ENCODE measurements around the gene CHRDL2.

CHRDL2 gene

GRCh38 chr11:74707602-74708510 is 23.4 kb downstream of the CHRDL2 start:
- no peak for DNase-seq

DNA sequence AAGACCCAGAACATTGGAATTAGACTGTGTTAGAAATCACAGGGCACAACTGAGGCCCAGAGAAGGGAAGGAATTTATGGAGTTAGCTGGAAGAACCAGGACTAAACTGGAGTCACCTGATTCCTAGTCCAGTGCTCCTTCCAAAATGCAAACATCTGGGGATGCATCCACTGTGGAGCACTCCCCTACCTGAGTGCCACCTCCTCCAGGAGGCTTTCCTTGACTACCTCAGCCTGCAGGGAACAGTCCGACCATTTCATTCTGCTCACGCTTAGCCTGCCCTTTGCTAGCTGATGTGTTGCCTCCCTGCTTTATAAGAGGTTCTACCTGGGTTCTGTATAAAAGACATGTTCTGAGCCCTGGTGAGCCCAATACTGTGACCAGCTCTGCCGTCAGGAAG is 24.0 kb downstream of the CHRDL2 start:
- DNase-seq: no peak

DNA sequence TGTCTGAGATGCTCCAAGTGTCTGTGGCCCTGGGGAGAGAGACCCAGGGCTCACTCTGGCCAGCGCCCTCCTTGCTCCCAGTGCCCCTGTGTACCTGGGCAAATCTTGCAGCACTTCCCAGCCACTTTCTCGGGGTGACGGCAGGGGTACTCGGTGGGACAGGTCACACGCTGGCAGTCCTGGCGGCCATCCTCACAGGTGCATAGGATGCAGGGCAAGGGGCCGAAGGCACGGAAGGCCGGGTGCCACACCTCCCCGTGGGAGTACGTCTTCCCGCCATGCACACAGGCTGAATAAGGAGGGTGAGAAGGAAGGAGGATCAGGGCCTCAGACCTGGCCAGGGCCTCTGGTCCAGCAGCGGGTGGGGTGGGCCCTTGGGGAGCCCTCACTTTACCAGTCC is 28.0 kb downstream of the CHRDL2 start:
- no peak for DNase-seq

GRCh38 chr11:74702383-74703007 is 28.7 kb downstream of the CHRDL2 start:
- peak; percentile 49 for DNase-seq

DNA sequence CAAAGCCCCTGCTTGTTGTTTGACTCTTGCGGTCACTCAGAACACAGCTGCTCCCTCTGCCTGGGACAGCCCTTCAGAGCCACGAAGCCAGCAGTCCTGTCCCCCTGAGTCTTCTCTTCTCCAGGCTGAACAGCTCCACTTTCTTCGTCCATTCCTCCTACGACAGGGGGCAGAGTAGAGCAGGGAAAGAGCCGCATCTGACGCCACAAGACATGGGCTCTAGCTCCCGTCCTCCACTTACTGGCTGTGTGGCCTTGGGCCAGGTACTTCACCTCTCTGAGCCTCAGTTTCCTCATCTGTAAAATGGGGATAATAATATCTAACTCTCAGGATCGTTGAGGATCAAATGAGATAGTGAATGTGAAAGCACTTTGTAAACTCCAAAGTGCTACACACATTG is 29.9 kb downstream of the CHRDL2 start:
- DNase-seq: no peak

DNA sequence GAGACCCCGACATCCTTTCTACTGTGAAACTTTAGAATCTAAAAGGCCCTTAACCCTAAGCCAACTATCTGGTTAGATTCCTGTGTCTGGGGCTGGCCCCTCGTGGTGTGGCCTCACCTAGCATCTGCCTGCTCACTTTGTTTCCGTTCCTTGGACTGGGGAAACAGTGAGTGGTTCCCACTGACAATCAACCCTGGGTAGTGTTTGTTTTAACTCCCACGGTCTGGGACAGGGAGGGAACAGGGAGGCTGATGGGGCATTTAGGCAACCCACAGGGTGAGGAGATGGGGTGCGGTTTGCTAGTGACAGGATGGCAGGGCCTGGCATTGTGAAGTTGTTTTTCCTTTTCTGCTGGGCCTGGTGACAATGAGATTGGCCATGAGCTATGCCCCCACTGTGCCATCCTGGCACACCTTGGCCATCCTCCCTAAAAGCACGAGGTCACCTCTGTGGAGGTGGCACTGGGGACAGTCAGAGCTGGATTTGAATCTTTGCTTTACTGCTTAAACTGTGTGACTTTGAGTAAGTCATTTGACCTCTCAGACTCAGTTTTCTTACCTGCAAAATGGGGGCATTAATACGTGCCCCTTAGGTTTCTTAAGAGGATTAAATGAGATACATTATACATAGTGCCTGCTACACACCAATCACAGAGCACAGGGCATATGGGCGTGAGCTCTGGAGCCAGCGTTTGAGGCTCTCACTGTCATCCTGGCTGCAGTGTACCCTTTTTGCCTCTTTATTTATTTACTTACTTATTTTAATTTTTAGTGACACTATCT is 31.4 kb downstream of the CHRDL2 start:
- no peak for DNase-seq

DNA sequence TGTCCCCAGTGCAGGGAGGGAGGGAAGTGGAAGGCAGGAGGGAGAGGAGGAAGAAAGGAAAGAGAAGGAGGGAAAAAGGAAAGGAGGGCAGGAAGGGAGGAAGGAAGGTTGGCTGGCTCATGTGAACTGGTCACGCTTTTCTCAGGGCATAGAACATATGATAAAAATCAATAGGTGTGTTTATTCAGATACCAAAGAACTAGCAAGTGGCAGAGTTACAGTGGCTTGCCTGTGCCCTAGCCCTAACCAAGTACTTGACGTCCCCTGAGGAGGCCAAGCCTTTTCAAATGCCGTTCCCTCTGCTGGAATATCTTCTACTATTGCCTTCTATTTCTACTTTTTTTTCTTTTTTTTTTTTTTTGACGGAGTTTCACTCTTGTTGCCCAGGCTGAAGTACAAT is 33.5 kb downstream of the CHRDL2 start:
- no peak for DNase-seq

DNA sequence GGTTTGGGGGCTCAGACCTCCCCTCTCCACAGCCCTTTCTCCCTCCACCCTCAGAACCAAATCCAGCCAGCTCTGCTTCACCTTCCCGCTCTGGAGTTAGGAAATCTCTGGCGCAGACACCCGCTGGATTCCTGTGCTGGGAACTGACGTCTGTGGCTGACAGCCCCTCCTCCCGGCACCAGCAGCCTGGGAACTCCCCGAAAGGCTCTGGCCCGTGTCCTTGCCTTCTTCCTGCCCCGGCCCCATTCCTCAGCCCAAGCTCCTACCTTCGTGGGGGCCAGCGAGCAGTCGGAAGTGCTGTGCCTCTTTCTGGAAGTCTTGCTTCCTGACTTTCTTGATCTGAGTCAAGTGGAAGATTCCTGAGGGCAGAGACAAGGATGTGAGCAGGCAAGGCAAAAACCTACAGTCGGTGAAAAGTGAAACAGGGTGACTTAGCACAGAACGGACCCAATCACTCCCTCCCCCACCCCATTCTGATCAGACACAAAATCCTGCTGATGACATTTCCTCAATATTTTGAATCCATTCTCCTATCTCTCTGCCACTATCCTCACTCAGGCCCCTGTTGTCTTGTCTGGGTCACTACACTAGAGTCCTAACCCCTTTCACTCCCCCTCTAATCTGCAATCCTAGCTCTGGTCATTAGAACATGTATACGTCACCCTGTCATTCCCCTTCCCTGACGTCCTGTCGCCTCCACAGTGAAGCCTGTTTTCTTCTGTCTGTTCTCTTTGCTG is 34.1 kb downstream of the CHRDL2 start:
- DNase-seq: no peak

DNA sequence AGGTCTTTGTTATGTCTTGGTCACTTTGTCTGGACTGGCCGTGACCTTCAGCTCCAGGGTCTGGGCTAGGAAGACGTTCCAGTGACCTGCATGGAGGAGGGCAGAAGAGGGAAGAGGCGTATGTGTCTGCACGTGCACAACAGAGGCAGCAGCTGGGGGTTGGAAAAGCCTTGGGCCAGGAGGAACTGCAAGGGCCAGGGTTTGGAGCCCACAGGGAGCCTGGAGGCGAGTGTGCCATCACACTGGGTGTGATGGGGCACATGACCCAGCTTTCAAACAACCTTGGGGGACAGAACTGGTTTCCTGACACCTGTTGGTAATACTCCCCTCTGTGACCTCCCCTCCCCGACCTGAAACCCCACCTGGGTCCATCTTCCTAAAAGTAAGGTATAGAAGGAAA is 34.7 kb downstream of the CHRDL2 start:
- DNase-seq: no peak

DNA sequence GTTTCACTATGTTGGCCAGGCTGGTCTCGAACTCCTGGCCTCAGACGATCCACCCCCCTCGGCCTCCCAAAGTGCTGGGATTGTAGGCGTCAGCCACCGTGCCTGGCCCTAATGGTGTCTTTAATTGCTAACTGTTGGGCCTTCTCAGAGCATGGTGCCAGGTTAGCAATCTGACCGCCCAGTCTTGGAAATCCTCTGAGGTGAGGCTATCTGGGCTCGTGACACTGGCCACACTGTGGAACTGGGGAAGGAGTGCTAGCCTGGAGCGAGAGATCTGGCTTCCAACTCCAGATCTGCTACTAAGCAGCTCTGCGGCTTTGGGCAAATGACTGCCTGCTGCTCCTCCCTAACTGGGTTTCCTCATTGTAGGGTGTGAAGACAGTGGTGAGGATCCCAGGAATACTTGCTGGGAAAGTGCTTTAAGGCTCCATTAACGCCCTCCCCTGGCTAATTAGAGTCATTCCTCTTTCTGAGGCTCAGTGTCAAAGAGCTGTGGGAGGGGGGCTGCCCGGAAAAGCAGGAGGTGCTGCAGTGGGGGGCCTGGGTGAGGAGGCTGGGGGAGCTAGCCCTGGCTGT is 35.4 kb downstream of the CHRDL2 start:
- DNase-seq: no peak

DNA sequence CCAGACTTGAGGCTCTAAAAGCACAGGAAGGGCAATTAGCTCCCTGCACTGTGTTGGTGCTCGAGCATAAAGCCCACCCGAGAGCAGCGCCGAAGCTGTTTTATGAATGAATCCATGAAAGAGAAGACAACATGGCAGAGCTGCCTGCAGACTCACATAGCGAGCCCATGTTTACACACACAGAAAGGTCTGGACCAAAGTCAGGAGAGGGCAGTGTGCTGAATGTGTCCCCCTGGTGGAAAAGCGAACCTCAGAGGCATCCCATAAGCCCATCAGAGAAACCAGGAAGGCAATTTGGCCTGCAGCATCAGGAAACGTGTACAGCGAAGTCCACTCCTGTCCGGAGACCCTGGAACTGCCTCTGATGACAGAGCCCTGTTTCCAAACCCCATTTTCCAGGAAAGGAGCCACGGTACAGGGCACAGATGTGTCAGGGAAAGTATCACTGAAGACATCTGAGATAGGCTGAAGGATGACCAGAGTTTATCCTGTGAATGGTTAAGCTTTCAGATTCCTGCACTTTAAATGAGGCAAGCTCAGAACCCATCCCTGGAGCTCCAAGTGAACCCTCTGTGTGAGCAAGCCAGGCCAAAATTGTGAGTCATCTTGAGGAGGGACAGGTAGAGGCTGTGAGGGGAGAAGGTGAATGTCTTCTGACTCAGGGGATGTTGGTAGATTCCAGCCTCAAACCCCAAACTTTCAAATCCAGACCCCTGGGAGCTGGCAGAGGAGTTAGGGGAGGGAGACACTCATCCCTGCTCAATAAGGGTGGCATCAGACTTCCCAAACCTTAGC is 36.9 kb downstream of the CHRDL2 start:
- DNase-seq: no peak

DNA sequence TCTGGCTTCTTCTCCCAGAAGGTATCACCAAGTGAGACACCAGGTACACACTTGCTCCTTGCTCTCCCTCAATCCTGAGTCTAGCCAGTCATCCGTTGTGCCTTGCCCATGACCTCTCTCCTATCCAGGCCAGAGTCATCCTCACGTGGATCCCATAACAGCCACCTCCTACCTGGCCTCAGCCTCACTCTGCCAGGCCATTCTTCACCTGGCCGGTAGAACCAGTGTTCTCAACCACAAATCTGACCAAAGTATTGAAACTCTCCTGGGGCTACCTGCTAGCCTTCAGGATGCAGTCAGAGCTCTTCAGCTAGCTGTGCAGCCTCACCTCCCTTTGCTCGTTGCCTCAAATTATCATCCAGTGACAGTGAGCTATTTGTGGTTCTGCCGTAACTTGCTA is 37.7 kb downstream of the CHRDL2 start:
- no peak for DNase-seq

- no peak for DNase-seq
Measured at GRCh38 chr11:74691755-74692154, 39.5 kb downstream of the CHRDL2 start.

GRCh38 chr11:74689666-74690065 is 41.6 kb downstream of the CHRDL2 start:
- DNase-seq: no peak

GRCh38 chr11:74687237-74688023 is 43.8 kb downstream of the CHRDL2 start:
- no peak for DNase-seq

DNA sequence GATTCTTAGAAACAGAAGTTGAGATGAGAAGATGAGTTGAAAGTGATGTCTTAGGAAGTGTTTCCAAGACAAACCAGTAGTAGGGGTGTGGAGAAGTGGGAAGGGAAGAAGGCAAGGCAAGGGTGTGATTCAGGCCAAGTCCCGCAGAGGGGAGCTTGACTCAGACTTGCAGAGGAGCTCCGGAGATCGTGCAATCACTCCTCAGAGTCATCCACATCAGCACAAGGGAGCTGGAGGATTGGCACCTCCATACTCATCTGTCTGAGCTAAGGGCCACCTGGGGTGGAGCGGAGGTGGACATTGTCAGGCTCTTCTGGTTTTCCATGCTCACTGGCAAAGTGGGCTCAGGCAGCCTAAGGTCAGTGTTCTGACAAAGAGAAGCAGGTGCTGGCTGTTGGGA is 44.4 kb downstream of the CHRDL2 start:
- DNase-seq: no peak

GRCh38 chr11:74685905-74686304 is 45.3 kb downstream of the CHRDL2 start:
- no peak for DNase-seq

DNA sequence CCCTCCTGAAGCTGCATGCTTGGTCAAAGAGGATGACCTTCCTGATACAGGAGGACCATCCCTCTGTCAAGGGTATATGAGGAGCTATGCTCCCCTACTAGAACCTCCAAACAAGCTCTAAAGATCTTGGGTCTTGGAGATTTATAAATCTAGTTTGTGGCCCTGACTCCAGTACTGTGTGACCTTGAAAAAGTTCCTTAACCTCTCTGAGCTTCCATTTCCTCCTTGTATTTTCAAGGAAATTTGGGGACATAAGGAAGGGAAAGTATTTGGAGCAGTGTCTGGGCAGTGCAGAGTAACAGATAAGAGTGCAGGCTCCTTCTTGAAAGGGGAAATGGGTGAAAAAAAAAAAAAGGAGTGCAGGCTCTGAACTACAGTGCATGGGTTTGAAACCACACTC is 45.9 kb downstream of the CHRDL2 start:
- DNase-seq: no peak

GRCh38 chr11:74684661-74685060 is 46.6 kb downstream of the CHRDL2 start:
- DNase-seq: no peak

DNA sequence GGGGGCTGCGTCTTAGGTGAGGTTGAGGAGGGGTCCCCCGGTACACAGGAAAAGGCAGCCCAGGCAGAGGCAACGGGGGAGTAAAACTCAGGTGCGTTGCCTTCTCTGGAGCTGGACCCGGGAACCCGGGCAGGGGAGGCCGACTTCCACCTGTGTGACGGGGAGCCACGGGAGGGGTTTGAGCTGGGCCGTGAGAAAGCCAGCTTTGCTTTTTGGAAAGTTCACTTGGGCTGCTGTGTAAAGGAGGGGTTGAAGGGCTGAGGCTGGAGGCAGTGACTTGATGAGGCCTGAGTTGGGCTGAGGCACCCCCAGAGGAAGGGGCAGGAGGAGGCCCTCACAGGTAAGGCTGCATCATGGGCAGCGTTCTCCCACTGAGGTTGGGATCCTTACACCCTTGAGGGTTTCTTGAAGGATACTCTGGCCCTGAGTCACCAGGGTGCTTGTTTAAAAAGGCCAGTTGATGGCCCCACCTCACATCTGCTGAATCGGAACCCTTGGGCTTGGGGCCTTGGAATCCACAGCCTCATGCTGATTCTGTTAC is 47.2 kb downstream of the CHRDL2 start:
- no peak for DNase-seq

Data from amniotic stem cell (primary cell).